H1 (cell line): ENCODE measurements around the gene KRT77. TPM values are rescaled to one million over a fixed set of nuclear protein-coding genes. Genes with fewer than 3 reads are reported as not detected.

ENCODE experiments used
- ATF3 ChIP-seq: IDR thresholded peaks from 2 replicates; pipeline ENCODE4 v1.6.1; 2011; ENCODE audit warnings: low read depth, mild to moderate bottlenecking, low read length; ENCODE audit not compliant: insufficient read depth
- CHD2 ChIP-seq: IDR thresholded peaks from 2 replicates; pipeline ENCODE4 v1.6.1; 2012; ENCODE audit warnings: low read length, improper control_type of control experiment
- CHD7 ChIP-seq: fragments of 300-600 bp; sonication (generic); IDR thresholded peaks from 2 replicates; pipeline ENCODE4 v1.7.1; 2012; ENCODE audit warnings: low read length, moderate library complexity, mild to moderate bottlenecking, inconsistent platforms; ENCODE audit not compliant: insufficient replicate concordance
- CTBP2 ChIP-seq: IDR thresholded peaks from 2 replicates; pipeline ENCODE4 v1.7.0; 2011; ENCODE audit warnings: borderline replicate concordance, mild to moderate bottlenecking, moderate library complexity, mixed read lengths, low read length; ENCODE audit not compliant: insufficient read depth, insufficient read length
- EZH2 ChIP-seq: fragments of 200-600 bp; sonication (generic); IDR thresholded peaks from 2 replicates; pipeline ENCODE4 v1.7.1; 2012; ENCODE audit warnings: low read depth, mild to moderate bottlenecking, moderate library complexity, low read length, inconsistent platforms; ENCODE audit not compliant: severe bottlenecking
- KDM1A ChIP-seq: fragments of 200-600, 300-600 bp; sonication (generic); IDR thresholded peaks from 2 replicates; pipeline ENCODE4 v1.7.1; 2016; ENCODE audit warnings: mild to moderate bottlenecking, low read length, borderline replicate concordance
- KDM5A ChIP-seq: fragments of 200-600 bp; IDR thresholded peaks from 2 replicates; pipeline ENCODE4 v1.7.1; 2012; ENCODE audit warnings: mild to moderate bottlenecking, low read length, inconsistent platforms, mixed read lengths
- POLR2AphosphoS5 ChIP-seq: IDR thresholded peaks from 2 replicates; pipeline ENCODE4 v1.6.1; 2011; ENCODE audit warnings: low read depth, low read length
- SAP30 ChIP-seq: fragments of 300-600 bp; sonication (generic); IDR thresholded peaks from 2 replicates; pipeline ENCODE4 v1.7.1; 2012; ENCODE audit warnings: low read length, moderate library complexity, mild to moderate bottlenecking, inconsistent platforms; ENCODE audit not compliant: insufficient read depth, insufficient replicate concordance
- SP4 ChIP-seq: IDR thresholded peaks from 2 replicates; pipeline ENCODE4 v1.6.1; 2012; ENCODE audit warnings: low read length, inconsistent platforms
- SRF ChIP-seq: IDR thresholded peaks from 2 replicates; pipeline ENCODE4 v1.6.1; 2011; ENCODE audit warnings: mild to moderate bottlenecking, low read depth, low read length, moderate library complexity
- polyA plus RNA-seq, 7 experiments: library from polyadenylated mRNA; depleted of rRNA in 3 of 7; stranded (reverse) in 5 of 7; unstranded in 2 of 7; fragments of >200 nt in 5 of 7; fragments of 200-250 nt in 2 of 7; gene quantifications; 1 replicate in 5 of 7; 2 replicates in 1 of 7; 4 replicates in 1 of 7; pipeline versions ENCODE4 v1.2.1 to v1.2.3, GENCODE V29; 2011 to 2013; ENCODE audit warnings: missing spikeins in 2 of 7, mixed read lengths in 2 of 7
- total RNA-seq: library from RNA; stranded (reverse); fragmentation: NEBNext Ultra II Directional; extraction: Animal tissue kit (Norgen Biotek cat#: 25700); gene quantifications from 2 replicates; pipeline ENCODE4 v1.2.1, GENCODE V29; 2021

Gene KRT77
- total and polyA plus RNA-seq, 2 of the 8 experiments (the other 6 are each of a cell fraction or from before 2014, with no cell fraction given) = 0.02 TPM; not detected in 1

GRCh38 chr12:52693261-52693660 lies 10.1 kb downstream of the KRT77 start (continued):
- no peak for TF ChIP-seq CHD7
- no peak for TF ChIP-seq CHD2
- TF ChIP-seq SAP30 = no peak
- TF ChIP-seq KDM5A = no peak
- no peak for TF ChIP-seq SRF
- no peak for TF ChIP-seq SP4
- no peak for TF ChIP-seq ATF3
- no peak for TF ChIP-seq KDM1A
- no peak for TF ChIP-seq EZH2
- no peak for TF ChIP-seq CTBP2
- no peak for TF ChIP-seq POLR2AphosphoS5
